ENCODE results near the gene ARL14EP. TPM values are rescaled to one million over a fixed set of nuclear protein-coding genes. Genes with fewer than 3 reads are reported as not detected.

The ARL14EP gene
- total RNA-seq, 1 experiment from 2014 or later = 21.5 TPM

DNA sequence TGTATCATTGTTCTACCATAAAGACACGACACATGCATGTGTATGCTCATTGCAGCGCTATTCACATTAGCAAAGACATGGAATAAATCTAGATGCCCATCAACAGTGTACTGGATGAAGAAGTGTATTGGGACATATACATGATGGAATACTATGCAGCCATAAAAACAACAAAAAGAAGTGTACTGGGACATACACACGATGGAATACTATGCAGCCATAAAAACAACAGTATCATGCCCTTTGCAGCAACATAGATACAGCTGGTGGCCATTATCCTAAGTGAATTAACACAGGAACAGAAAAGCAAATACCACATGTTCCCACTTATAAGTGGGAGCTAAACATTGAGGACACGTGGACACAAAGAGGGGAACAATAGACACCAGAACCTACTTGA is 22.7 kb downstream of the ARL14EP start:
- no peak for DNase-seq
- no TSS peak for BruUV-seq (replicated peaks)
- TF ChIP-seq, protein P1, sequence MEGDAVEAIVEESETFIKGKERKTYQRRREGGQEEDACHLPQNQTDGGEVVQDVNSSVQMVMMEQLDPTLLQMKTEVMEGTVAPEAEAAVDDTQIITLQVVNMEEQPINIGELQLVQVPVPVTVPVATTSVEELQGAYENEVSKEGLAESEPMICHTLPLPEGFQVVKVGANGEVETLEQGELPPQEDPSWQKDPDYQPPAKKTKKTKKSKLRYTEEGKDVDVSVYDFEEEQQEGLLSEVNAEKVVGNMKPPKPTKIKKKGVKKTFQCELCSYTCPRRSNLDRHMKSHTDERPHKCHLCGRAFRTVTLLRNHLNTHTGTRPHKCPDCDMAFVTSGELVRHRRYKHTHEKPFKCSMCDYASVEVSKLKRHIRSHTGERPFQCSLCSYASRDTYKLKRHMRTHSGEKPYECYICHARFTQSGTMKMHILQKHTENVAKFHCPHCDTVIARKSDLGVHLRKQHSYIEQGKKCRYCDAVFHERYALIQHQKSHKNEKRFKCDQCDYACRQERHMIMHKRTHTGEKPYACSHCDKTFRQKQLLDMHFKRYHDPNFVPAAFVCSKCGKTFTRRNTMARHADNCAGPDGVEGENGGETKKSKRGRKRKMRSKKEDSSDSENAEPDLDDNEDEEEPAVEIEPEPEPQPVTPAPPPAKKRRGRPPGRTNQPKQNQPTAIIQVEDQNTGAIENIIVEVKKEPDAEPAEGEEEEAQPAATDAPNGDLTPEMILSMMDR (IDR thresholded peaks at IDR 0.05; ENCODE audit: insufficient read depth in 1 of 2, low read depth in 1 of 2, low read length in 1 of 2, severe bottlenecking in 1 of 2, unreplicated experiment in 1 of 2) = no peak
- no peaks in the 10 kb centered on the region for H3K9me3 Mint-ChIP-seq (ENCODE audit: unreplicated experiment)
- no peaks in the 10 kb centered on the region for H3K4me1 Mint-ChIP-seq (ENCODE audit: low read depth, unreplicated experiment)
- no peak overlapping the region for H3K27ac Mint-ChIP-seq (ENCODE audit: unreplicated experiment)
- intact Hi-C loops (cut with micrococcal nuclease; ENCODE audit: unreplicated experiment) = loop anchor here (1.0 to 10.0 kb wide), 4 partner anchors 192 to 573 kb away; partner anchors contain the start of gene MPPED2
- Histone ChIP-seq H3K27me3 (replicated peaks; ENCODE audit: control insufficient read depth, insufficient read depth, low read length) (no peaks in the 10 kb centered on the region; the same call in 1 of the 2 replicates), H3K4me3 (ENCODE audit: low read depth, low read length) (no peak overlapping the region), H3K36me3 (ENCODE audit: control insufficient read depth, insufficient read depth, low read length) (no peaks in the 10 kb centered on the region), H3K4me1 (no peaks in the 10 kb centered on the region), H3K9me3 (no peaks in the 10 kb centered on the region)
- no peak overlapping the region for H3K4me3 Mint-ChIP-seq (ENCODE audit: unreplicated experiment)
- ChIA-PET CTCF (no interaction called here), POLR2A (no interaction called here)
- no peaks in the 10 kb centered on the region for H3K36me3 Mint-ChIP-seq (ENCODE audit: insufficient read depth, unreplicated experiment)
- peaks cover 4% of the 10 kb centered on the region for H3K27me3 Mint-ChIP-seq (ENCODE audit: insufficient read depth, unreplicated experiment)

DNA sequence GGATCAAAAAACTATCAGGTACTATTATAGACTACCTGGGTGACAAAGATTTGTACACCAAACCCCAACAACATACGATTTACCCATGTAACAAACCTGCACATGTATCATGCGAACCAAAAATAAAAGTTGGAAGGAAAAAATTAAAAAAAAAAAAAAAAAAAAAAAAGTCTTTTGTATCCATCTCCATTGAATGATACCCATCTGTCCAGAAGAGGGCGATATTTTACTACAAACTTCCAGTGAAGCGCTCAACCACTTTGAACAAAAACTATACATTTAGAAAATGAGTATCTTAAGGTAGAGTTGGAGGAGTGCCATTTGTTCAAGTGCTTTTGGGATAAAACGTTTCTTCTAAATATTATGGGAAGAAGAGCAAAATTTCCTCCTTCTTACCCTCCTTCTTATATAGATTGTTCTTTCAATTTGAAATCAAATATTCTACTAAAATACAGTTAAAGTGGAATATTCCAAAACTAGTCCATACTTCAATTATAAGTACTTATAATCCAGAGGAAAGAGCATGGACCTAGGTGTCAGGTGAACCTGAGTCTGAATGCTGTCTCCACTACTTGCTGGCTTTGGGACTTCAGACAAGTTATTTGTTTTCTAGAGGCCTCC is 23.3 kb downstream of the ARL14EP start:
- Histone ChIP-seq H3K9me3 (no peaks in the 10 kb centered on the region), H3K4me3 (ENCODE audit: low read depth, low read length) (no peak overlapping the region), H3K36me3 (ENCODE audit: control insufficient read depth, insufficient read depth, low read length) (no peaks in the 10 kb centered on the region), H3K4me1 (no peaks in the 10 kb centered on the region), H3K27me3 (replicated peaks; ENCODE audit: control insufficient read depth, insufficient read depth, low read length) (no peaks in the 10 kb centered on the region; the same call in 1 of the 2 replicates)
- ChIA-PET POLR2A (no interaction called here), CTCF (no interaction called here)
- peak in 1 of 2 experiments; percentile 58 for DNase-seq
- Mint-ChIP-seq H3K27me3 (ENCODE audit: insufficient read depth, unreplicated experiment) (peaks cover 4% of the 10 kb centered on the region), H3K27ac (ENCODE audit: unreplicated experiment) (no peak overlapping the region), H3K4me3 (ENCODE audit: unreplicated experiment) (no peak overlapping the region), H3K36me3 (ENCODE audit: insufficient read depth, unreplicated experiment) (peaks cover 4% of the 10 kb centered on the region), H3K4me1 (ENCODE audit: low read depth, unreplicated experiment) (no peaks in the 10 kb centered on the region), H3K9me3 (ENCODE audit: unreplicated experiment) (no peaks in the 10 kb centered on the region)
- intact Hi-C loops (cut with micrococcal nuclease; ENCODE audit: unreplicated experiment) = loop anchor here (1.0 to 10.0 kb wide), 4 partner anchors 191 to 572 kb away; partner anchors contain the start of gene MPPED2
- TF ChIP-seq, protein P1 (IDR thresholded peaks at IDR 0.05; ENCODE audit: insufficient read depth in 1 of 2, low read depth in 1 of 2, low read length in 1 of 2, severe bottlenecking in 1 of 2, unreplicated experiment in 1 of 2) = peak; percentile 51 to 60
- BruUV-seq (replicated peaks) = no TSS peak

DNA sequence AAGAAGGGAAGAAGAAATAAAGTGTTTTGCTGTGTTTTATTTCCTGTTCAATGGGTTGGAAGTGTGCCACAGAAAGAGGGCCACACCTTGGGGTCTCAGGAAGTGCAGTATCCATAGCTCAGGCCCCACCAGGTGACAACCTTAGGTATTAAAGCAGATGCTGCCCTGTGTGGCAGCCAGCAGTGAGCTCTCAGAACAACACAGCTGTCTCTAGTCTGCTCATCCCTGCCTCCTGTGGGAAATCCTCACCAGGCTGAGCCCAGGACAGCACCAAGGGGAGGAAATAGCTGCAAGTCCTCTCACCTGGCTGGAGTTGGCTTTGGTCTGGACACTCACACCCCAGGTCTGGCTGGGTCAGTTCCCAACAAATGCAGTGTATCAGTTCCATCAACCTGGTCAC is 25.1 kb downstream of the ARL14EP start:
- Histone ChIP-seq H3K4me1 (no peaks in the 10 kb centered on the region), H3K9me3 (no peaks in the 10 kb centered on the region), H3K27me3 (replicated peaks; ENCODE audit: control insufficient read depth, insufficient read depth, low read length) (peaks cover 2% of the 10 kb centered on the region; the same call in 1 of the 2 replicates), H3K4me3 (ENCODE audit: low read depth, low read length) (no peak overlapping the region), H3K36me3 (ENCODE audit: control insufficient read depth, insufficient read depth, low read length) (no peaks in the 10 kb centered on the region)
- TF ChIP-seq, protein P1 (IDR thresholded peaks at IDR 0.05; ENCODE audit: insufficient read depth in 1 of 2, low read depth in 1 of 2, low read length in 1 of 2, severe bottlenecking in 1 of 2, unreplicated experiment in 1 of 2) = no peak
- Mint-ChIP-seq H3K4me1 (ENCODE audit: low read depth, unreplicated experiment) (no peaks in the 10 kb centered on the region), H3K9me3 (ENCODE audit: unreplicated experiment) (no peaks in the 10 kb centered on the region), H3K27me3 (ENCODE audit: insufficient read depth, unreplicated experiment) (peaks cover 9% of the 10 kb centered on the region), H3K36me3 (ENCODE audit: insufficient read depth, unreplicated experiment) (peaks cover 4% of the 10 kb centered on the region), H3K4me3 (ENCODE audit: unreplicated experiment) (no peak overlapping the region), H3K27ac (ENCODE audit: unreplicated experiment) (no peak overlapping the region)
- ChIA-PET POLR2A (no interaction called here), CTCF (interaction anchor here (0.6 to 0.7 kb wide), 2 partner anchors 21 to 1957 kb away, joined by 3 to 5 read pairs; no protein-coding TSS in a partner anchor)
- intact Hi-C loops (cut with micrococcal nuclease; ENCODE audit: unreplicated experiment) = loop anchor here (5.0 to 10.0 kb wide), 2 partner anchors 189 to 237 kb away; partner anchors contain the start of gene MPPED2
- no TSS peak for BruUV-seq (replicated peaks)
- DNase-seq = peak in 1 of 2 experiments; percentile 34

Measured in Caco-2 (cell line).